Smooth muscle cell (in vitro differentiated cells): ENCODE results near the gene LAMB4. TPM values are rescaled to one million over a fixed set of nuclear protein-coding genes. Genes with fewer than 3 reads are reported as not detected.

Source experiments
- DNase-seq: peaks from one replicate; lab custom pipeline; 2025; ENCODE audit not compliant: unreplicated experiment; lab: John Stamatoyannopoulos, UW
- H2AFZ ChIP-seq: fragments of 200-600 bp; sonication (generic); 2 replicates; pipeline ENCODE4 v1.6.0; 2016; ENCODE audit warnings: antibody characterized with exemption, low read depth, mild to moderate bottlenecking
- H3F3A ChIP-seq: fragments of 200-600 bp; sonication (generic); 2 replicates; pipeline ENCODE4 v1.6.0; 2017; ENCODE audit warnings: antibody characterized with exemption, low read depth
- H3K27ac ChIP-seq: fragments of 200-600 bp; sonication (generic); 2 replicates; pipeline ENCODE4 v1.5.1; 2016; ENCODE audit warnings: low read depth, mild to moderate bottlenecking
- H3K27me3 ChIP-seq: fragments of 200-600 bp; sonication (generic); 2 replicates; pipeline ENCODE4 v1.6.1; 2016; ENCODE audit warnings: low read depth, mild to moderate bottlenecking
- H3K36me3 ChIP-seq: fragments of 200-600 bp; sonication (generic); 2 replicates; pipeline ENCODE4 v1.5.1; 2016; ENCODE audit warnings: low read depth
- H3K4me1 ChIP-seq: fragments of 200-600 bp; sonication (generic); 2 replicates; pipeline ENCODE4 v1.5.1; 2016; ENCODE audit warnings: low read depth
- H3K4me2 ChIP-seq: fragments of 200-600 bp; sonication (generic); 2 replicates; pipeline ENCODE4 v1.6.0; 2016; ENCODE audit warnings: mild to moderate bottlenecking
- H3K4me3 ChIP-seq: fragments of 200-600 bp; sonication (generic); 2 replicates; pipeline ENCODE4 v1.5.1; 2016; ENCODE audit warnings: mild to moderate bottlenecking
- H3K79me2 ChIP-seq: fragments of 200-600 bp; sonication (generic); 2 replicates; pipeline ENCODE4 v1.6.0; 2016; ENCODE audit warnings: low read depth, mild to moderate bottlenecking
- H3K9ac ChIP-seq: fragments of 200-600 bp; sonication (generic); 2 replicates; pipeline ENCODE4 v1.6.0; 2016; ENCODE audit warnings: low read depth
- H3K9me3 ChIP-seq: fragments of 200-600 bp; sonication (generic); replicated peaks from 2 replicates; pipeline ENCODE4 v1.5.1; 2016; ENCODE audit warnings: low read depth
- H4K20me1 ChIP-seq: fragments of 200-600 bp; sonication (generic); 2 replicates; pipeline ENCODE4 v1.6.0; 2016; ENCODE audit warnings: low read depth
- CTCF ChIP-seq: fragments of 200-600 bp; sonication (generic); IDR thresholded peaks from 2 replicates; pipeline ENCODE4 v1.5.1; 2017; ENCODE audit warnings: borderline replicate concordance, mild to moderate bottlenecking, antibody characterized with exemption; ENCODE audit not compliant: insufficient read depth, poor library complexity, severe bottlenecking
- WGBS: methylation state at CpG from one replicate; pipeline ENCODE4 v1.1.7; 2016; ENCODE audit warnings: low lambda C conversion rate; 5-methylcytosine and 5-hydroxymethylcytosine counted together
- polyA plus RNA-seq: library from polyadenylated mRNA; unstranded; fragments of >200 nt; fragmentation: Nextera tagmentation; extraction: Ambion mirVana; gene quantifications from 2 replicates; pipeline ENCODE4 v1.2.1, GENCODE V29; 2016
- total RNA-seq: library from RNA; depleted of rRNA; stranded (reverse); fragments of >200 nt; gene quantifications from 2 replicates; pipeline ENCODE4 v1.2.3, GENCODE V29; 2014

The LAMB4 gene
- total and polyA plus RNA-seq, 2 experiments from 2014 or later, result 0.06 to 0.67 TPM

- 67% methylated on average over 1 of the region's 1 CpG for WGBS
- Histone ChIP-seq H3K4me3 (no peak overlapping the region), H3K36me3 (no peaks in the 10 kb centered on the region), H3K27ac (peak overlapping the region; percentile 67), H3K4me2 (no peak overlapping the region), H3F3A (peaks cover 27% of the 10 kb centered on the region), H3K79me2 (no peaks in the 10 kb centered on the region), H4K20me1 (no peaks in the 10 kb centered on the region), H3K4me1 (no peaks in the 10 kb centered on the region), H3K9ac (no peak overlapping the region), H2AFZ (no peak overlapping the region), H3K27me3 (no peaks in the 10 kb centered on the region), H3K9me3 (no peaks in the 10 kb centered on the region)
- TF ChIP-seq CTCF, result no peak
- no peak for DNase-seq
Observed at GRCh38 chr7:108099713-108100112, 30.4 kb downstream of the LAMB4 start.

GRCh38 chr7:108097703-108098102, 32.5 kb downstream of the LAMB4 start:
- no peak for DNase-seq
- no peaks in the 10 kb centered on the region for H3K79me2 ChIP-seq
- no peaks in the 10 kb centered on the region for H3K9me3 ChIP-seq
- no peak overlapping the region for H3K4me3 ChIP-seq
- TF ChIP-seq CTCF, result peak; percentile 27
- H4K20me1 ChIP-seq, result no peaks in the 10 kb centered on the region
- no peaks in the 10 kb centered on the region for H3K4me1 ChIP-seq
- WGBS, result 77% methylated on average over 7 of the region's 7 CpGs
- H3K9ac ChIP-seq, result no peak overlapping the region
- no peaks in the 10 kb centered on the region for H3K27me3 ChIP-seq
- H3K36me3 ChIP-seq, result no peaks in the 10 kb centered on the region
- H2AFZ ChIP-seq, result no peak overlapping the region
- no peak overlapping the region for H3K27ac ChIP-seq
- peaks cover 26% of the 10 kb centered on the region for H3F3A ChIP-seq
- no peak overlapping the region for H3K4me2 ChIP-seq

- 79% methylated on average over 4 of the region's 4 CpGs for whole genome bisulfite sequencing
- no peaks in the 10 kb centered on the region for H3K9me3 ChIP-seq
- no peak overlapping the region for H3K27ac ChIP-seq
- H3K36me3 ChIP-seq, result no peaks in the 10 kb centered on the region
- no peaks in the 10 kb centered on the region for H3K79me2 ChIP-seq
- TF ChIP-seq CTCF, result no peak
- no peaks in the 10 kb centered on the region for H3K27me3 ChIP-seq
- H2AFZ ChIP-seq, result peak overlapping the region; percentile 15
- peaks cover 19% of the 10 kb centered on the region for H3F3A ChIP-seq
- no peak for DNase-seq
- no peak overlapping the region for H3K4me2 ChIP-seq
- H3K9ac ChIP-seq, result no peak overlapping the region
- H4K20me1 ChIP-seq, result no peaks in the 10 kb centered on the region
- H3K4me3 ChIP-seq, result no peak overlapping the region
- no peaks in the 10 kb centered on the region for H3K4me1 ChIP-seq
Observed at GRCh38 chr7:108096996-108097395, 33.2 kb downstream of the LAMB4 start.

- peak overlapping the region; percentile 67 for H3K4me2 ChIP-seq
- H3F3A ChIP-seq, result peaks cover 19% of the 10 kb centered on the region
- H2AFZ ChIP-seq, result no peak overlapping the region
- H3K4me1 ChIP-seq, result no peaks in the 10 kb centered on the region
- DNase-seq, result no peak
- no peaks in the 10 kb centered on the region for H3K79me2 ChIP-seq
- no peaks in the 10 kb centered on the region for H3K27me3 ChIP-seq
- no peak for TF ChIP-seq CTCF
- H3K4me3 ChIP-seq, result no peak overlapping the region
- peak overlapping the region; percentile 8 for H3K9ac ChIP-seq
- H3K27ac ChIP-seq, result peak overlapping the region; percentile 81
- 29% methylated on average over 7 of the region's 7 CpGs for WGBS
- H3K9me3 ChIP-seq, result no peaks in the 10 kb centered on the region
- no peaks in the 10 kb centered on the region for H4K20me1 ChIP-seq
- no peaks in the 10 kb centered on the region for H3K36me3 ChIP-seq
Observed at GRCh38 chr7:108094933-108095710, 35.0 kb downstream of the LAMB4 start.
